Measurements from ENCODE around the gene CGAS. TPM values are rescaled to one million over a fixed set of nuclear protein-coding genes. Genes with fewer than 3 reads are reported as not detected.
"Not testable (repeated sequence)": the region's sequence is repeated elsewhere in the genome, so short reads cannot be mapped to it uniquely, and the experiment has no call there.

The CGAS gene
- total RNA-seq, 2 donors from 2014 or later, result 4.1 to 5.6 TPM

DNA sequence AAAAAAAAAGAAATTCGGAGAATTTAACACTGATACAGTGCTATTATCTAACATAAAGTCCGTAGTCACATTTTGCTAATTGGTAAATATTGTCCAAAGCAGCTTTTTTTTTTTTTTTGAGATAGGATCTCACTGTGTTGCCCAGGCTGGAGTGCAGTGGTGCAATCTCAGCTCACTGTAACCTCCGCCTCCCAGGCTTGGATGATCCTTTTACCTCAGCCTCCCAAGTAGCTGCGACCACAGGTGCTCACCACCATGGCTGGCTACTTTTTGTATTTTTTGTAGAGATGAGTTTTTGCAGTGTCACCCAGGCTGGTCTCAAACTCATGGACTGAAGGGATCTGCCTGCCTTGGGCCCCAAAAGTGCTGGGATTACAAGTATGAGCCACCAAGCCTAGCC, 25.3 kb upstream of the CGAS start:
- H3K9ac ChIP-seq (ENCODE audit: low read depth in 2 of 2, low read length in 2 of 2), result no peak overlapping the region
- H3K9me3 ChIP-seq, result no peaks in the 10 kb centered on the region
- no peaks in the 10 kb centered on the region for H3K4me1 ChIP-seq
- H3K27ac ChIP-seq, result no peak overlapping the region
- TF ChIP-seq, protein P1, sequence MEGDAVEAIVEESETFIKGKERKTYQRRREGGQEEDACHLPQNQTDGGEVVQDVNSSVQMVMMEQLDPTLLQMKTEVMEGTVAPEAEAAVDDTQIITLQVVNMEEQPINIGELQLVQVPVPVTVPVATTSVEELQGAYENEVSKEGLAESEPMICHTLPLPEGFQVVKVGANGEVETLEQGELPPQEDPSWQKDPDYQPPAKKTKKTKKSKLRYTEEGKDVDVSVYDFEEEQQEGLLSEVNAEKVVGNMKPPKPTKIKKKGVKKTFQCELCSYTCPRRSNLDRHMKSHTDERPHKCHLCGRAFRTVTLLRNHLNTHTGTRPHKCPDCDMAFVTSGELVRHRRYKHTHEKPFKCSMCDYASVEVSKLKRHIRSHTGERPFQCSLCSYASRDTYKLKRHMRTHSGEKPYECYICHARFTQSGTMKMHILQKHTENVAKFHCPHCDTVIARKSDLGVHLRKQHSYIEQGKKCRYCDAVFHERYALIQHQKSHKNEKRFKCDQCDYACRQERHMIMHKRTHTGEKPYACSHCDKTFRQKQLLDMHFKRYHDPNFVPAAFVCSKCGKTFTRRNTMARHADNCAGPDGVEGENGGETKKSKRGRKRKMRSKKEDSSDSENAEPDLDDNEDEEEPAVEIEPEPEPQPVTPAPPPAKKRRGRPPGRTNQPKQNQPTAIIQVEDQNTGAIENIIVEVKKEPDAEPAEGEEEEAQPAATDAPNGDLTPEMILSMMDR (IDR thresholded peaks at IDR 0.05), result no peak
- no peak overlapping the region for H3K4me3 ChIP-seq
- intact Hi-C loops (cut with DNase I), result no loop called here
- peaks cover 16% of the 10 kb centered on the region for H3K36me3 ChIP-seq
- DNase-seq, result no peak
- no peaks in the 10 kb centered on the region for H3K27me3 ChIP-seq

- Histone ChIP-seq H3K27me3 (no peaks in the 10 kb centered on the region), H3K27ac (no peak overlapping the region), H3K9me3 (no peaks in the 10 kb centered on the region), H3K36me3 (peaks cover 12% of the 10 kb centered on the region), H3K9ac (ENCODE audit: low read depth in 2 of 2, low read length in 2 of 2) (no peak overlapping the region), H3K4me1 (no peaks in the 10 kb centered on the region), H3K4me3 (no peak overlapping the region)
- no peak for DNase-seq
- TF ChIP-seq, protein P1 (IDR thresholded peaks at IDR 0.05), result no peak
- intact Hi-C loops (cut with DNase I), result no loop called here
Measured at GRCh38 chr6:73476723-73477122, 24.6 kb upstream of the CGAS start.

DNA sequence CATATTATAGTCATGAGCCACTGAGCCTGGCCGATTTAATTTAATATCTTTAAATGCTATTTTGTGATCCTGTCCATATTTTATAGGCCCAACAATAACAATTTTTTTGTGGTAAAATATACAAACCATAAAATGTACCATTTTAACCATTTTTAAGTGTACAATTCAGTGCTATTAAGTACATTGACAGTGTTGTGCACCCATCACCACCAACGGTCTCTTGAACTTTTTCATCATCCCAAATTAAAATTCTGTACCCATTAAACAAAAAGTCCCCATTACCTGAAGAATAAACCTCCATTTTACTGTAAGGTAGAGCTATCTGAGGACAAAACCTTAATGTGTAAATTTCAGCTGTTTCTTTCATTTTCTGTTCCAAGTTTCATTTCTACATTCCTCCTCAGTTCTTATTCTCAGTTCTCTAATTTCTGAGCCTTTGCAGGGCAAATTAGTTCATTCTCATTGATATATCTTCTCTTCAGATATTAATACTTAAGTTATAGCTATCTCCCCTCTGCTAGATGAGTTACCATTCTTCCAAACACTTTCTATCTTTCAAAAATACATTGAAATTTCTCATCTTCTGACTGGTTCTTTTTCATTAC, 19.7 kb upstream of the CGAS start:
- TF ChIP-seq, protein P1 (IDR thresholded peaks at IDR 0.05), result no peak
- H3K4me1 ChIP-seq, result no peaks in the 10 kb centered on the region
- peak overlapping the region; percentile 5 for H3K27ac ChIP-seq
- DNase-seq, result no peak
- H3K36me3 ChIP-seq, result peaks cover 4% of the 10 kb centered on the region
- H3K27me3 ChIP-seq, result no peaks in the 10 kb centered on the region
- no peak overlapping the region for H3K9ac ChIP-seq (ENCODE audit: low read depth in 2 of 2, low read length in 2 of 2)
- H3K4me3 ChIP-seq, result no peak overlapping the region
- intact Hi-C loops (cut with DNase I), result no loop called here
- no peaks in the 10 kb centered on the region for H3K9me3 ChIP-seq

DNA sequence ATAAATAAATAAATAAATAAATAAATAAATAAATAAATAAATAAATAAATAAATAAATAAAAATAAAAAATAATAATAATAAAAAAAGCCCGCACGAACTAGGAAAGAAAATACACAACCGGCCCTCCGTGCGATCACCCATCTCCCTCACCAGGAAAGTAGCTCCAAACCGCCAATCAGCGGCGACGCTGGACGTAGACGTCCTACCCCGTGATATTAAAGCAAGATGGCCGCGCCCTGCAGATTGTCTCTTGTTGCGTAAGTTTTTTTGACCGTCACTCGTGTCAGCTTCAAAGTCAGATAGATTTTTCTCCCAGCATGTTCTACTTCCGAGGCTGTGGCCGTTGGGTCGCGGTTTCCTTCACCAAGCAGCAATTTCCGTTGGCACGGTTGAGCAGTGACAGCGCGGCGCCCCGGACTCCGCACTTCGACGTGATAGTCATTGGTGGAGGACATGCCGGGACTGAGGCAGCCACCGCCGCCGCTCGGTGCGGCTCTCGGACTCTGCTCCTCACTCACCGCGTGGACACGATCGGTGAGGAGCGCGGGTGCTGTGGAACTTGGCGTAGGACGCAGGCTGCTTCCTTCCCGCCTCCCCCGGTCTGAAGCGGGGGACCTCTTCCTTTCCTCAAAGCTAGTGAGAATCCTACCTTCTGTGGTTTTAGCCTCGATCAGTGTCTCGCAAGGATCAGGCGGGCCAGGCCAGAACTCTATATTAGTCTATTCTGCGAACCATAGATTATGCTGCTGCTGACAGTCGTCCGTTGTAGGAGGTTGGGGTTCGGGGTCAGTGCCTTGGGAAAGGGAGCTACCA, 9.6 kb upstream of the CGAS start, which contains the start of gene MTO1:
Gene MTO1 (plus strand): TSS at position 201 of the 814 bp plus-strand sequence. CDS start 118 bp downstream, at position 319.
- Histone ChIP-seq H3K27ac (peak within 1 kb of the TSS; percentile 86), H3K9me3 (no peaks in the 10 kb centered on the region), H3K36me3 (no peaks in the 10 kb centered on the region), H3K27me3 (no peaks in the 10 kb centered on the region), H3K4me3 (peak within 1 kb of the TSS; percentile 69), H3K9ac (ENCODE audit: low read depth in 2 of 2, low read length in 2 of 2) (peak within 1 kb of the TSS; percentile 95 to 99), H3K4me1 (peaks cover 6% of the 10 kb centered on the region)
- intact Hi-C loops (cut with DNase I), result loop anchor here (5.0 kb wide), 1 partner anchor 61 kb away; the partner anchor contains the start of gene EEF1A1
- TF ChIP-seq, protein P1 (IDR thresholded peaks at IDR 0.05), result no peak
- DNase-seq, result peak; percentile 96

DNA sequence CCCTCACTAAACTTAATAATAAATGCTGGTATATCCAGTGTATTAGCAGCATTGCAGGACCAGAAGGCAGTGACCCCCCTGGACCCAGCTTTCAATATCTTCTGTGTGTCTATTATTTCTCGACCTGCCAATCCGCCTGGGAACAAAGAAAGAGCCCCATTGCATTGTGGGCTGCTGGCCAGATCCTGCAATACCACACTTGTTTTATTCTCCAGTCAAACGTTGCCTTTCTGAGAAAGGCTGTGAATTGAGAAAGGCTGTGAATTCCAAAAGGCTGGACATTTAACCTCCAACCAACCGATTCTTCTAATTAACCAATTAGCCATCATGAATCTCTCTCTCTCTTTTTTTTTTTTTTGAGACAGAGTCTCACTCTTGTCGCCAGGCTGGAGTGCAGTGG, 8.0 kb upstream of the CGAS start:
- Histone ChIP-seq H3K36me3 (no peaks in the 10 kb centered on the region), H3K27me3 (no peaks in the 10 kb centered on the region), H3K9me3 (no peaks in the 10 kb centered on the region), H3K27ac (no peak overlapping the region), H3K9ac (ENCODE audit: low read depth in 2 of 2, low read length in 2 of 2) (no peak overlapping the region), H3K4me3 (no peak overlapping the region), H3K4me1 (peaks cover 6% of the 10 kb centered on the region)
- TF ChIP-seq, protein P1 (IDR thresholded peaks at IDR 0.05), result no peak
- intact Hi-C loops (cut with DNase I), result loop anchor here (5.0 kb wide), 1 partner anchor 62 kb away; the partner anchor contains the start of gene EEF1A1
- no peak for DNase-seq

DNA sequence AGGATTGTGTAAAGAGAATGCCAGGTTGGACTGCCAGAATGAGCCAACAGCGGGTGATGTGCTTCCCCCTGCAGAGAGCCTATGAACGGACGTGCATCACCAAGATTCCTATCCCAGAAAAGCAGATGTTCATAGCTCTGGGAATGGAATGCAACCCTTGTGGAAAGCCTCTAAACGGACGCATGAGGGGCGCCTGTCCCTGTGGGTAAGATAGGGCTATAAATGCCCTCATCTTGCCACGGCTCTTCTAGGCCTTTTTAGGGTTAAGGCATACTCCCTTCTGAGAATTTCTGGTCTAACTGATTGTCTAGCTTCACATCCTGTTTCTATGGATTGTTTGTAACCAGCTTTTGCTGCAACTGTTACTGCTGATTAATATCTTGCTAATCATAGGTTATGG, 7.4 kb upstream of the CGAS start:
- H3K4me1 ChIP-seq; H3K9ac ChIP-seq (ENCODE audit: low read depth in 2 of 2, low read length in 2 of 2); intact Hi-C loops (cut with DNase I); H3K27me3 ChIP-seq; DNase-seq; H3K27ac ChIP-seq; H3K36me3 ChIP-seq; H3K9me3 ChIP-seq; H3K4me3 ChIP-seq: not testable (repeated sequence)
